NCI-H1417 (cell line): Measurements from ENCODE around the gene TACSTD2.
"Not testable (repeated sequence)": the region's sequence is repeated elsewhere in the genome, so short reads cannot be mapped to it uniquely, and the experiment has no call there.

Experiments
- DNase-seq, 3 experiments: peaks; one replicate each; lab custom pipeline; 2025; lab: John Stamatoyannopoulos, UW

Gene TACSTD2

DNA sequence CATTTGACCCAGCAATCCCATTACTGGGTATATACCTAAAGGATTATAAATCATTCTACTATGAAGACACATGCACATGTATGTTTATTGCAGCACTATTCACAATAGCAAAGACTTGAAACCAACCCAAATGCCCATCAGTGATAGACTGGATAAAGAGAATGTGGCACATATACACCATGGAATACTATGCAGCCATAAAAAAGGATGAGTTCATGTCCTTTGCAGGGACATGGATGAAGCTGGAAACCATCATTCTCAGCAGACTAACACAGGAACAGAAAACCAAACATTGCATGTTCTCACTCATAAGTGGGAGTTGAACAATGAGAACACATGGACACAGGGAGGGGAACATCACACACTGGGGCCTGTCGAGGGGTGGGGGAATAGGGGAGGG, 13.3 kb downstream of the TACSTD2 start:
- DNase-seq, result not testable (repeated sequence)

DNA sequence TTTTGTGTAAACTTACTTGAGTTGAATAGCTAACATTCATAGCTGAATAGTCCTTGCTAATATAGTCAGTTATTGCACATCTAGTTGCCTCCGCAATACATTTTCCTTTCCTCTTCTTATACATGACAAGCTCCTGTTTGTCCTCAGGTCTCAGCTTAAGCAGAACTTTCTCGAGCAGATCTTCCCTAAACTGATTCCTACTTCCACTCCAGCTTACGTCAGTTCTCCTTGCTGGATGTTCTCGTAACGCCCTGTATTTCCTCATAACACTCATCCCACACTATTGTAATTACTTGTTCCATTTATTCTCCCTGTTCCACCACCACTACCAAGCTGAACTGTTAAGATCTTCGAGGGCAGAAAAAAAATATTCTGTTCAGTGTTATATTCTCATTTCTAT, 15.4 kb downstream of the TACSTD2 start:
- DNase-seq, result no peak

DNA sequence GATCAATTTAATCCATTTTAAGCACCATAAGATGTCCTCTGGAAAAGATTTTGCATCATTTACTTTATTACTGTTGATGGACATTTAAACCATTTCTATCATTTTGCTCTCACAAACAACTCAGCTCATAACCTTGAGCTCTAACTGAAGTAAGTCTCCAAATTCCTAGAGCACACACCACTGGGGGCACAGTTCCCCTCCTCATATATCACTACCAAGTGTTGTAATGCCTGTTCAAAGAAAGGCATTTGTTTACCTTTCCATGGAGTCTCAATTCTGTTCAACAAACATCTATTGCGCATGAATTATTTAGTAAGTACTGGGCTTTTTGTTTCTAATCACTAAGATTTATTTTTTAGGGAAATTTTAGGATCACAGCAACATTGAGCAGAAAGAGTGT, 21.7 kb downstream of the TACSTD2 start:
- no peak for DNase-seq

DNA sequence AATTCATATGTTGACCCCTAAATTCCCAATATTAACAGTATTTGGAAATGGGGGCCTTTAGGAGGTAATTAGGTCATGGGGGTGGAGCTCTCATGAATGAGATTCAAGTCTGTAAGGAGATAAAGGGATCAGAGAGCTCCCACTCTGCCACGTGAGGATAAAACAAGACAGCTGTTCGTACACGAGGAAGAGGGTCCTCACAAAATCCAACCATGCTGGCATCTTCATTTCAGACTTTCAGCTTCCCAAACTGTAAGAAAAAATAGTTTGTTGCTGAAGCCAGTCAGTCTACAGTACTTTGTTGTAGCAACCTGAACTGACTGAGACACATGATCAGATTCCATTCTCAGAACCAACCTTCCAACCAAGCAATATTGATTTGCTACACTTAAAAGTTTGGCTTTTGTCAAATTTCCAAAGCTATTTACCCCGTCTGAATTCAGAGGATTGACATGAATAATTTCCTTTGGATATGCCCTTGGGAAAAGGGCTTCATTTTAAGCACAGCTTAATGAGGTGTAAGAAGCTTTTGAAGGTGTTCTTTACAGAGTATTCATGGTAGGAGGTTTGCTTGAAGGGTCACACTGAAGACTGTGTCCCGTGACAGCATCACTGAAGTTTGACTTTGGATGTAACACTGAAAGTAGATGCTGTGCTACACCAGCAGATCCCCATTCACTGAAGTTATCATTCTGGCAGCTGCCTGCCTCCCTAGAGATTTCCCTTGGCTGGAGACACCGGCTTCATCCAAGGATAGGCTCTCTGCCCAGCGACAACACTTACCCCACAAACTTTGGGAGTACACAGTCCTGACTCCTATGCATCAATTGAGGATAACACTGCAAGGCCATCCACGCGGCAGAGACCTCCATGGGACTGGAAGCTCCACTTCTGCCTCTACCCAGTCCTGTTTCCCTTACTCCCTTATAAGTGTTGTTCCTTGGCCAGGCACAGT, 25.6 kb downstream of the TACSTD2 start:
- no peak for DNase-seq

DNA sequence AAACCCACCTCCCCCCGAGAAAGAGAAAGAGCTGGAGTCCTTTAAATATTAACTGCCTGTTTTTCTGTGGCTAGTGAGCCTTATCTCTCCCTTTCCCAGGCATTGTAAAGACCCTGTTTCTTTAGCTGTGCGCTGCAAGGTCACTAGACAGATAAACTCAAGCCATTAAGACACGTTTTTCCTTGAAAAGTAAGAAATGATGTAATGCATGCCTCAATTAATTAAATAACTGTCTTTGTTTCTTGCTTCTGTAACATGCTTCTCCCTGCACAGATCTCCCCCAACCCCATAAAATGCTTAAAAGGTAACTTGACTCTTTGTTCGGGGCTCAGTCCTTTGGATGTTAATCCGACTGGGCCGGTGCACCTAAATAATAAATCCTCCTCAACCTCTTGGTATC, 27.8 kb downstream of the TACSTD2 start:
- not testable (repeated sequence) for DNase-seq

DNA sequence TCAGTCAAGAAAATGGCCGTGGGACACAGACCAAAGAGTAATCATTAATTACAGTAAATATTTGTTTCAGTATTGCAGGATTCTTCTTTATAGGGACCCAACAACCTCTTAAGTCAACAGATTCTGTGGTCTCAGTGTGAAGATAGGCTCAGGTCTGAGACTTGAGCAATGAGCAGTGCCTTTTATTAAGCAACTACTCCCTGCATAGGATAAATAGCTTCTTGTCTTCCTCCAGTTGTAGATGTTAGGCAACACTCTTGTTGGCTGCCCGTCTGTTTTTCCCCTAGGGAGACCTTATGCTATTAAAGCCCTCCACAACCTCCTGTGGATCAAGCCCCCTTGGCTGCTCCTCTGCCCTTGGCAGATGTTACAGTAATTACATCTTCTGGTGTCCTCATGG, 28.7 kb downstream of the TACSTD2 start:
- peak in 1 of 3 experiments; percentile 16 for DNase-seq

DNA sequence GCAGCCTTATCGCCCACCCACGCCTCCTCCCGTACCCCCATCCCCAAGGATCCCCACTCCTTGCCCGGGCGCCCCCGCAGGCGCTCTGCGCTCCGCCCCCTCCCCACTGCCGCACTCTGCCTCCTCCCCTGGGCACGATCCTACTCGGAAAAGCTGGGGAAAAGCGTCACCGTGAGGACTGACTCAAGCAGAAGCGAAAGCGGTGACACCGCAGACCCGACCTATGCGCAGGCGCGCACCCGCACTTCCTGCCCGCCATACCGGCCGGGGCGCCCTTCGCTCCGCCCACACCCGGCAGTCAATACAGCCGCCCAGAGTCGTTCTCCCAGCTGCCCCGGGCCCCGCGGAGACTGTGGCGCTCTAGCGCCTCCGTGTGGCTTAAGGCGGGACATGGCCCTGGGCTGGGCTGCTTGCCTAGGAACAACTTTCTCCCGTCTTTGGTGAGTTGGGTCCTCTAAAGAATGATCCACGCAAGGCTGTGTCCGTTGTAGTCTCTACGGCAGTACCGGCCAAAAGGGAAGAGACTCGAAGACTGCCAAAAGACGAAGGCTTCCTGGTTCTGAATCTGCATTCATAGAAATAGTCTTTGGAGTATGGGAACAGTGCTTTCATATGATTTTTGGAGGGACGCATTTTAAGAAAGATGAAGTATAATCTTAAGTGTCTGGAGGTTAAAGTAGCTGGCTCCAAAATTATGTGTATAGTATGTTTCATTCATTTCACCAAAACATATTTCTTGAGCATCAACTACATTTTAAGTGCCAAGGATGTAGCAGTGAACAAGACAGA, 30.3 kb downstream of the TACSTD2 start, which contains the start of gene OMA1:
OMA1 (minus strand) TSS at position 207 of the 789 bp plus-strand sequence. CDS start 7,432 bp downstream, outside the sequence.
- peak; percentile 92 to 97 (median 95) for DNase-seq

DNA sequence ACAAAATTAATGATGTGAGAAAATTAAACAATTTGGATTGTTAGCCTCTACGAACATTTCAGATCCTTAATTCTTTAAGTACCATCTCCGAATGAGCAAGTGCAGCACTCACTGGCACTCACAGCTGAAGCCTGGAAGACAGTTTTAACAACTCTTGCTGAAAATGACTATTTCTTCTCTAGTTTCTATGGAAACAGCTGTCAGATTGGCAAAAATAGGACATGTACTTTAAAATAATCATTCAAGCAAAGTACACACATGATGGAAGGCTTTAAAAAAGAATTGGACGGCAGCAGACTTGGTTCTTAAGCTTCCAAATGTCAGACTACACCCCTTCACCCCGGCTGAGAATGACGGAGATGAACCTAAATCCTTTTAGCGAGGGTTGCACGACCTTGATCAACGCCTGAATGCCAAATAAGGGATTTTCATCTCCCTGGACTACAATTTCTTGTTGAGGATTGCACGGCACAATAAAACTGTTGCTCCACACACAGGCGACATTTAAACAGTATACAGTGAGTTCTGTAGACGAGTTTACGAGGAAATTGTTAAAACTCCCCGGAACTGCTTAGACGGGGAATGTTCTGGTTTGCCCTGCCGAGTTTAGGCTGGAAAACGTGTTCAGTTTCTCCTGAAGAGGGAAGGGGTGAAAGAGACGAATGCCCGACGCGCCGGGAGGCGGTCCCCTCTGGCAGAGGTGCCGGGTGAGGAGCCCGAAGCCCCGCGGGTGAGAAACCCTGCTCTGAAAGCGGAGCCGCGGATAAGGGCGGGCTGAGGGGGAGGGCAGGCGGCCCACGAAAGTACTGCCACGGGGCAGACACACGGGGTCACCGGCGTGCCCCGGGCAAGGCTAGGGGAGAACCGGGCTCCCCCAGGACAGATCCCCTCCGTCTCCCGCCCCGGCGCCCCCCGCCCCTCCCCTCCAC, 31.2 kb downstream of the TACSTD2 start:
- peak; percentile 72 to 80 (median 79) for DNase-seq

DNA sequence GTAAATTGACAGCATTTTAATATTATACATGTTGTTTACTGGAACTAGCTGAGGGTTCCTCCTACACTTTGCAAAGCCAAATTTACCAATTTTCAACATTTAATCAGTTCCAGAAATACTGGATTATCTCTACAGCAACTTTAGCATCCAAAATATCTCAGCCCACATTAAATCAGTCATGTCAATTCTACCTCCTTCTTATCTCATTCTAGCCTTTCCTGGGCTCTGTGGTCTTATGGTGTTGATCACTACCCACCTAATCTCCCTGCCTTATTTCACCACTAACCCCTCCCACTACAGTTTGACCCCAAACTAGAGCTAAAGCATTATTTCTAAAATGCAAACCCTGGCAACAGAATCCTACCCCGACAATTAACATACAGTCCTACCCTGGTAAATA, 33.8 kb downstream of the TACSTD2 start:
- no peak for DNase-seq

DNA sequence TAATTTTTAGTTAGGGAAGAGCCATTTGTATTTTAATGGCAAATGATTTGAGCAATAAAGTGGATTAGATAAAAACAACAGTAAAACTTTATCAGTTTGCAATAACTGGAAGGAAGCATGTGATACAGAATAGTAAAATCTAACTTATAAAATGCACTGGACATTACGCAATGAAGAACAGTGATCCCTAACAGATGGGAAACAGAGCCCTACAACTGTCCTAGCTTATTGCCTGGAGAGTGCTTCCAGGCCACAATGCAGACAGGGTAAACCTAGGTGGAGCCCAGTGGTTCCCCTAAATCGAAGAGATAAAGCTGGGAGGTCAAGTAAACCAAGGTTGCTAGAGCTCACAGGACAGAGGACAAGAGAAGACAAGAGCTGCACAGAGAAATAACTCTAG, 37.5 kb downstream of the TACSTD2 start:
- DNase-seq, result no peak

DNA sequence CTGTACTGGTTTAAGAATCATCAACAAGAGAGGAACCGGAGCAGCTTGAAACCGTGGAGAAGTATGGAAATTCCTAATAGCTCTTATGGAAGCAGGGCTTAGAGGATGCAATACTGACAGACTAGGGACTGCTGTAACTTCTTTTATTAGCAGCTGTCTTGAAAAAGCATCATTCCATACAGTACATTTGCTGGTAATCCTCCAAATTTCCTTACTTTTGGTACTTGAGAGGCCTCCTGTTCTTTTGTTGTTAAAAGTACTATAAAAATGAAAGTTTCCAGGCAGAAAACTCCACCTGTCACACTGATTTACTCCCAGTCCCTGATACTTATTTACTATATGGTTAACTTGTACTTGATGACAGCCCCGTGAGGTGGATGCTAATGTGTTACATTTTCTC, 38.2 kb downstream of the TACSTD2 start:
- no peak for DNase-seq

DNA sequence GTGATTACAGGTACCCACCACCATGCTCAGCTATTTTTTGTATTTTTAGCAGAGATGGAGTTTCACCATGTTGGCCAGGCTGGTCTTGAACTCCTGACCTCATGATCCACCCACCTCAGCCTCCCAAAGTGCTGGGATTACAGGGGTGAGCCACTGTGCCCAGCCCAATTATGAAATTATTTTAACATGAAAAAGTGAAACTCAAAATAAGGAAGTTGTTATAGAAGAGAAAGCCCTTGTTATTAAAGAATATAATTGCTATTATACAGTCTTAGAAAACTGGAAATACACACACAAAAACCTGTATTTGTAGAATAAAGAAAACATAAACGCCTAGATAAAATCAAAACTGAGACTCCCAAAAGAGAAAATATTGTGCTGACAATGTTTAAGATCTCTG, 45.2 kb downstream of the TACSTD2 start:
- not testable (repeated sequence) for DNase-seq

DNA sequence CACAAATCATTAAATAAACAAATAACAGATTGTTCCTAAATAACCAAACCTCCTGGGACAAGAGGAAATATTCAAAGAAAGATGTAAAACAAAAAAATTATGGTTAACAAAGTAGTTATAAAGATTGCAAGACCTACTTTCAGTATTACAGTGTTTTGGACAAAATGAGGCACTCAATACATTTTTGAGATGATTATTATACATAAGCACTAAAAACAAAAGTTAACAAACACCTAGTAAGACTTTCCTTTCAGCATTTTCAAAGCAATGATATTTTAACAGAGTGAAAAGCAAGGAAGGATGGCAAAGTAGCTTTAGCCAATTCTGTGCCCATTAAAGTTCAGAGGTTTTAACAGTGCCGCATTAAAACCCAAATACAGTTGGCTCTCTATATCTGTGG, 47.8 kb downstream of the TACSTD2 start:
- DNase-seq, result no peak

DNA sequence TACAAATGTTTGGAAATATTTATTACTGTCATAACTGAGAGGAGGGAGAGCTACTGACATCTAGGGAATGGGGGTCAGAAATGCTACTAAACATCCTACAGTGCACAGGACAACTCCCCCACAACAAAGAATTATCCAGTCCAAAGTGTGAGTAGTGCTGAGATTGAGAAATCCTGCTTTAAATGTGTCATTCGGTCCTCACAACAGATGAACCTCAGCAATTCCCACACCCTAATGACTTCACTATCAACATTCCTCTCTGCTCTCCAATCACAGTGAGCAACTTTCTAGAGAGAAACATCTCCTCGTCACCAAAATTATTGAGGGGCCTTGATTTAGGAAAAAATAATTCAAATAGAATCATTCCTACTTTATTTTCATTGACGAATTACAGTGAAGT, 48.5 kb downstream of the TACSTD2 start:
- DNase-seq, result no peak
